CD4-positive, alpha-beta memory T cell (primary cell): Measurements from ENCODE around the gene PLCH2. TPM values are rescaled to one million over a fixed set of nuclear protein-coding genes. Genes with fewer than 3 reads are reported as not detected.

Source experiments
- CTCF ChIA-PET: fragments of 350-600 bp; sonication (Branson Sonifier 250); formaldehyde crosslinking; loops from one replicate; lab custom pipeline; 2021; ENCODE audit warnings: inconsistent platforms; ENCODE audit not compliant: partially characterized antibody; lab: Charles Lee
- POLR2A ChIA-PET: fragments of 350-600 bp; sonication (Branson Sonifier 250); formaldehyde crosslinking; loops from one replicate; lab custom pipeline; 2021; ENCODE audit not compliant: partially characterized antibody; lab: Charles Lee
- DNase-seq, 5 donors: peaks; one replicate each; pipeline versions ENCODE4 v3.0.0 to v3.0.0-alpha.2; 2020 to 2022; ENCODE audit warnings: mixed read lengths in 1 of 5
- H3K27ac ChIP-seq: one replicate; pipeline ENCODE4 v1.7.0; 2013; ENCODE audit warnings: low read depth, low read length
- H3K27me3 ChIP-seq: 2 replicates; pipeline ENCODE4 v1.7.0; 2013; ENCODE audit warnings: mild to moderate bottlenecking, low read length, moderate library complexity; ENCODE audit not compliant: insufficient read depth
- H3K36me3 ChIP-seq: 2 replicates; pipeline ENCODE4 v1.7.0; 2013; ENCODE audit warnings: mild to moderate bottlenecking, low read length, moderate library complexity; ENCODE audit not compliant: insufficient read depth
- H3K4me1 ChIP-seq: 2 replicates; pipeline ENCODE4 v1.7.0; 2013; ENCODE audit warnings: mild to moderate bottlenecking, low read length, moderate library complexity; ENCODE audit not compliant: insufficient read depth
- H3K4me3 ChIP-seq, 2 donors: one replicate each; pipeline ENCODE4 v1.7.0; 2013; ENCODE audit warnings: low read length in 2 of 2, mild to moderate bottlenecking in 1 of 2
- H3K9me3 ChIP-seq, 2 donors: one replicate each; pipeline ENCODE4 v1.7.0; 2013; ENCODE audit warnings: low read length in 2 of 2, control low read depth in 1 of 2; ENCODE audit not compliant: control insufficient read depth in 1 of 2
- H3K27ac Mint-ChIP-seq, 7 donors: one replicate each; pipeline ENCODE4 v1.8.0; 2020 to 2021; ENCODE audit warnings: mixed read lengths in 7 of 7, mild to moderate bottlenecking in 6 of 7, inconsistent platforms in 3 of 7, moderate library complexity in 3 of 7
- H3K27me3 Mint-ChIP-seq, 2 donors: one replicate each; pipeline ENCODE4 v1.8.0; 2020 to 2021; ENCODE audit warnings: mixed read lengths in 2 of 2
- H3K36me3 Mint-ChIP-seq, 2 donors: one replicate each; pipeline ENCODE4 v1.8.0; 2020 to 2021; ENCODE audit warnings: mixed read lengths in 2 of 2, inconsistent platforms in 1 of 2, mild to moderate bottlenecking in 1 of 2
- H3K4me1 Mint-ChIP-seq, 4 donors: one replicate each; pipeline ENCODE4 v1.8.0; 2020 to 2021; ENCODE audit warnings: mixed read lengths in 4 of 4, mild to moderate bottlenecking in 1 of 4
- H3K4me3 Mint-ChIP-seq, 8 donors: one replicate each; pipeline ENCODE4 v1.8.0; 2020 to 2021; ENCODE audit warnings: mixed read lengths in 8 of 8, mild to moderate bottlenecking in 7 of 8, moderate library complexity in 6 of 8, inconsistent platforms in 3 of 8
- H3K9me3 Mint-ChIP-seq, 8 donors: one replicate each; pipeline ENCODE4 v1.8.0; 2020 to 2021; ENCODE audit warnings: mixed read lengths in 8 of 8, mild to moderate bottlenecking in 5 of 8, inconsistent platforms in 3 of 8, moderate library complexity in 1 of 8
- intact Hi-C: fragments of 100-400 bp; cut with micrococcal nuclease; formaldehyde crosslinking; loops from one replicate; pipeline ENCODE4 v1.15.1; 2023
- polyA plus RNA-seq, 2 donors: library from polyadenylated mRNA; unstranded; fragments of 300-500 nt; fragmentation: Illumina TruSeq; gene quantifications; one replicate each; pipeline ENCODE4 v1.2.3, GENCODE V29; 2021
- total RNA-seq, 2 experiments: library from RNA; stranded (reverse); gene quantifications; one replicate each; pipeline ENCODE4 v1.2.3, GENCODE V29; 2021

PLCH2 gene
- total and polyA plus RNA-seq, 4 experiments from 2014 or later, result 2.0 to 31.6 (median 26.6) TPM; not detected in 1

- peaks cover 6 to 33% (median 15%) of the 10 kb centered on the region in 4 donors for H3K4me1 Mint-ChIP-seq
Measured at GRCh38 chr1:2544093-2544874, 68.2 kb downstream of the PLCH2 start.

GRCh38 chr1:2544875-2545640 lies 69.0 kb downstream of the PLCH2 start:
- DNase-seq, result no peak
- peaks cover 0 to 2% of the 10 kb centered on the region in 2 donors for H3K36me3 Mint-ChIP-seq
- peak overlapping the region in 2 of 8 donors; percentile 20 to 21 for H3K4me3 Mint-ChIP-seq
- intact Hi-C loops, result loop anchor here (5.0 to 10.0 kb wide), 2 partner anchors 240 to 297 kb away; no protein-coding TSS in a partner anchor
- H3K27me3 Mint-ChIP-seq, result peaks cover 0 to 1% of the 10 kb centered on the region in 2 donors
- Histone ChIP-seq H3K4me3 (no peak overlapping the region), H3K9me3 (no peaks in the 10 kb centered on the region), H3K27ac (peak overlapping the region; percentile 56), H3K36me3 (no peaks in the 10 kb centered on the region), H3K4me1 (peaks cover 49% of the 10 kb centered on the region), H3K27me3 (no peaks in the 10 kb centered on the region)
- POLR2A ChIA-PET, result interaction anchor here (0.6 to 10.5 kb wide), 13 partner anchors 12 to 952 kb away, joined by 3 to 367 read pairs (median 7); partner anchors contain the start of genes FAAP20, HES5, MORN1 and PANK4
- CTCF ChIA-PET, result interaction anchor here (0.9 to 3.8 kb wide), 3 partner anchors 21 to 129 kb away, joined by 5 to 85 read pairs (median 13); no protein-coding TSS in a partner anchor
- H3K27ac Mint-ChIP-seq, result peak overlapping the region in 5 of 7 donors; percentile 9 to 99 (median 57)
- peaks cover 8 to 37% (median 20%) of the 10 kb centered on the region in 4 donors for H3K4me1 Mint-ChIP-seq
- peaks cover 0 to 2% (median 0%) of the 10 kb centered on the region in 8 donors for H3K9me3 Mint-ChIP-seq

More at GRCh38 chr1:2544093-2544874, 68.2 kb downstream of the PLCH2 start:
- H3K27ac ChIP-seq, result no peak overlapping the region
- no peaks in the 10 kb centered on the region for H3K36me3 ChIP-seq
- H3K27me3 ChIP-seq, result no peaks in the 10 kb centered on the region
- H3K4me3 ChIP-seq, result no peak overlapping the region
- H3K27me3 Mint-ChIP-seq, result peaks cover 0 to 1% of the 10 kb centered on the region in 2 donors
- H3K9me3 Mint-ChIP-seq, result no peaks in the 10 kb centered on the region
- CTCF ChIA-PET, result interaction anchor here (2.8 kb wide), 1 partner anchor 20 kb away, joined by 13 read pairs; no protein-coding TSS in a partner anchor
- DNase-seq, result no peak
- H3K27ac Mint-ChIP-seq, result peak overlapping the region in 4 of 7 donors; percentile 53 to 99 (median 64)
- peaks cover 42% of the 10 kb centered on the region for H3K4me1 ChIP-seq
- intact Hi-C loops, result loop anchor here (10.0 kb wide), 1 partner anchor 239 kb away; no protein-coding TSS in a partner anchor
- no peaks in the 10 kb centered on the region for H3K9me3 ChIP-seq
- peak overlapping the region in 1 of 8 donors; percentile 68 for H3K4me3 Mint-ChIP-seq
- peaks cover 0 to 2% of the 10 kb centered on the region in 2 donors for H3K36me3 Mint-ChIP-seq
- POLR2A ChIA-PET, result interaction anchor here (1.6 to 10.5 kb wide), 4 partner anchors 13 to 128 kb away, joined by 3 to 367 read pairs (median 110); partner anchors contain the start of genes HES5, PANK4 and TNFRSF14

DNA sequence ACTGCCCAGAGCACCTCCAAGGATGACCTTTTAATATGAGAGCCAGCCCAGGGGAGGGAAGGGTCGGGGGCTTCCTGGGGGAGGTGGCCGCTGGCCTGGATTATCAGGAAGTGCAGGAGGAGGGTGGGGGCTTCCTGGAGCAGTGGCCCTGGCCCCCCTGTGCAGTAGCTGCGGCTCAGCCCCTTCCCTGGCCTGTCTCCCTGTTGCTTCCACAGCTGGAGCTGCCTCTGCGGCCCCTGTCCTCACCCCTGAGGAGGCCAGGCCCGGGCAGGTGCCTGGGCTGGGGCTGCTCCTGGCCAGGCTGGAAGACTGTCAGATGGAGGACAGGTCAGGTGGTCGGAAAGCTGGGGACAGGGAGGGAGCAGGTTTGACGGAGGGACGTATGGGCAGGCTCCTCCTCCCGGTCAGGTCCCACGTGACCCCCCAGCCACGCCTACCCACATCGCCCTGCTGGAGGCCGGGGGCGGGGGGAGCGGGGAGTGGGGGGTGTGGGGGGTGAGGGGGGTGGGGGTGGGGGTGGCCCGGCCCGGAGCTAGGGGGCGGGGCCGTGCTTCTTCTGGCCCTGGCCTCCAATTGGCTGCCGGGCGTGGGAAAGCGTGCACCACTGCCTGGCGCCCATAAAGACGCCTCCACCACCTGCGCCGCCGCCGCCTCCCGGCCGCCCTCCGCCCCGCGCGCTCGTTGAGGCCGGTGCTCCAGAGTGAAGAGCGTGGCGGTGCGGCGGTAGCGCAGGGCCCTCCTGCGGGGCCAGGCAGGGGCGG lies 69.8 kb downstream of the PLCH2 start:
- Histone ChIP-seq H3K9me3 (no peaks in the 10 kb centered on the region), H3K36me3 (no peaks in the 10 kb centered on the region), H3K4me3 (peak overlapping the region; percentile 78 to 80), H3K27ac (peak overlapping the region; percentile 98), H3K4me1 (peaks cover 48% of the 10 kb centered on the region), H3K27me3 (no peaks in the 10 kb centered on the region)
- H3K9me3 Mint-ChIP-seq, result peaks cover 0 to 2% (median 0%) of the 10 kb centered on the region in 8 donors
- peaks cover 0 to 1% of the 10 kb centered on the region in 2 donors for H3K27me3 Mint-ChIP-seq
- POLR2A ChIA-PET, result interaction anchor here (0.6 to 10.5 kb wide), 17 partner anchors 11 to 953 kb away, joined by 3 to 367 read pairs (median 7); partner anchors contain the start of genes FAAP20, HES5, MORN1 and PANK4
- CTCF ChIA-PET, result interaction anchor here (0.8 to 3.8 kb wide), 6 partner anchors 11 to 133 kb away, joined by 3 to 85 read pairs (median 9); partner anchors contain the start of gene PEX10
- H3K27ac Mint-ChIP-seq, result peak overlapping the region in 6 of 7 donors; percentile 9 to 99 (median 97)
- H3K36me3 Mint-ChIP-seq, result peaks cover 0 to 2% of the 10 kb centered on the region in 2 donors
- H3K4me1 Mint-ChIP-seq, result peaks cover 8 to 39% (median 20%) of the 10 kb centered on the region in 4 donors
- intact Hi-C loops, result loop anchor here (1.0 to 10.0 kb wide), 4 partner anchors 241 to 413 kb away; no protein-coding TSS in a partner anchor
- peak; percentile 89 to 92 (median 90) for DNase-seq
- H3K4me3 Mint-ChIP-seq, result peak overlapping the region; percentile 43 to 97 (median 92)

DNA sequence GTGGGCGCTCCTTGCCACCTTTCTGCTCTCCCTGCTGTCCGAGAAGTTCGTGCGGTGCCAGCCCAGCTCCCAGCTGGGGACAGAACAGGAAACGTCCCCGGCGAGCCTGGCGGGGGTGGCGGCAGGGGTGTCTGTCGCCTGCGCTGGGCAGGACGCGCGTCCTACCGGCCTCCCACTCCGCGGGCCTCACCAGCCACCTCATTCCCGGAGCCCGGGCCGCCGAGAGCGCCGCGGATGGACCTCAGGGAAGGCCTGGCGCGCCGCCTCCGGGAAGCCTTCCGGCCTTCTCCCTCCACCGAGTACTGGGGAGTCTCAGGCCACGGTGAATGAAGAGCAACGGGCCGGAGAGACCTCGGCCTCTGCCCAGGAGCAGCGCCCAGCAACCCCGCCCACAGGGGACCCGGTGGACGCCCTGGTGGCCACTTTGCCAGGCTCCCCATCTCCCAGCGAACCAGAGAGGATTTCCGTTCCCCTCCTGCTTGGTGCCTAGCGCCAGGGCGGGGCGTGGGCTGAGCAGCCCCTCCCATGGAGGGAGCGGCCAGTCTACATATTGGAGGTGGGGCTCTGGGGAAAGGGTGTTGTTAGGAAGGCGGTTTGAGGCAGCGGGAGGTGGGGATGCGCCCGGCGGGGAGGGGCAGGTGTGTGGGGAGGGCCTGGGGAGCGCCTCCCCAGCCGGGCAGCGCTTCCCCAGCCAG lies 70.6 kb downstream of the PLCH2 start:
- peaks cover 7 to 36% (median 22%) of the 10 kb centered on the region in 4 donors for H3K4me1 Mint-ChIP-seq
- POLR2A ChIA-PET, result interaction anchor here (0.7 to 10.5 kb wide), 25 partner anchors 10 to 413 kb away, joined by 3 to 367 read pairs (median 7); partner anchors contain the start of genes FAAP20, HES5, MORN1 and PANK4
- intact Hi-C loops, result loop anchor here (1.0 to 10.0 kb wide), 5 partner anchors 20 to 413 kb away; partner anchors contain the start of gene PANK4

DNA sequence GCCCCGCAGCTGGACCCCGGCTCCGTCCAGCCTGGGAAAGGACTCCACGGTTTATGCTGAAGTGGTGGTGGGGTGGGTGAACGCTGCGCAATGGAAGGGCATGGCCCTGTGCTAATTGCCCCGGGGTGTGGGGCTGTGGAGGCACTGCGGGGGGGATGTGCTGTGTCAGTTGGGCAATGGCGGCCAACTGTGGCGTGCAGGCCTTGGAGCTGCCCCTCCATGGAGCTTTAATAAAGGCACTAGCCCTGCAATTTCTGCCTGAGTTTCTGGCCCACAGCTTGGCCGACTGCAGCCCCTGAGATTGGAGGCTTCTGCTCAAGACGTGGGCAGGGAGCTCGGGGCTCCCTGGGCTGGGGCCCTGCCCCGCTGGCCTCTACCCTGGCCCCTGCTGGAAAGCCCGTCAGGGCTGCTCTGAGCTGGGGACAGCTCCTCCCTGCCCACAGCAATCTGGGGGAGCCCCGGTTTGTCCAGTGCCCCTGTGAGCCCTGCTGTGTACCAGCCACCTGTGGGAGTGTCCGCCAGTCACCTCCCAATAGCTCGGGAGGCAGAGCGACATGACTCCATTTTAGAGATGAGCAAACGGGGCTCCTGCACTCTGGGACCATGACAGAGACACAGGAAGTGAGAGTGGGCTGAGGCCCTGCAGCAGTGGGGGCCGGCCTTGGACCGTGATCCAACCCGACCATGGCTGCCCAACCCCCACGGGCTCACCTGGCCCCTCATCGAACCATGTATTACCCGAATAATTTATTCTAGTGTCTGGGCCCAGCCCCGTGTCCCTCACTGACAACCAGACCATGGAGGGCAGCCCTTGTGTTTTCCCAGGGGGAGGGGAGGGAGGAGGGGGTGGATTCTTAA lies 71.3 kb downstream of the PLCH2 start:
- no peaks in the 10 kb centered on the region for H3K36me3 ChIP-seq
- H3K27ac Mint-ChIP-seq, result peak overlapping the region; percentile 96 to 99 (median 97)
- intact Hi-C loops, result loop anchor here (1.0 to 10.0 kb wide), 9 partner anchors 9 to 352 kb away; partner anchors contain the start of genes MORN1, PANK4, PRXL2B and RER1
- H3K27ac ChIP-seq, result peak overlapping the region; percentile 98
- no peaks in the 10 kb centered on the region for H3K27me3 Mint-ChIP-seq
- CTCF ChIA-PET, result interaction anchor here (0.5 to 3.8 kb wide), 15 partner anchors 9 to 352 kb away, joined by 3 to 85 read pairs (median 8); partner anchors contain the start of genes FAAP20, MORN1, PANK4 and PEX10
- peak overlapping the region; percentile 78 to 80 for H3K4me3 ChIP-seq
- DNase-seq, result peak; percentile 44 to 64 (median 51)
- peaks cover 43% of the 10 kb centered on the region for H3K4me1 ChIP-seq
- H3K4me1 Mint-ChIP-seq, result peaks cover 7 to 35% (median 20%) of the 10 kb centered on the region in 4 donors
- H3K9me3 Mint-ChIP-seq, result peaks cover 0 to 2% (median 0%) of the 10 kb centered on the region in 8 donors
- H3K4me3 Mint-ChIP-seq, result peak overlapping the region; percentile 91 to 97 (median 92)
- peaks cover 0 to 2% of the 10 kb centered on the region in 2 donors for H3K36me3 Mint-ChIP-seq
- POLR2A ChIA-PET, result interaction anchor here (0.7 to 10.5 kb wide), 30 partner anchors 8 to 932 kb away, joined by 3 to 367 read pairs (median 4); partner anchors contain the start of genes FAAP20, HES5, MIB2 and MORN1
- no peaks in the 10 kb centered on the region for H3K9me3 ChIP-seq
- H3K27me3 ChIP-seq, result no peaks in the 10 kb centered on the region

More for the DNA sequence above, 70.6 kb downstream of the PLCH2 start:
- peak; percentile 81 to 94 (median 88) for DNase-seq
- H3K27me3 ChIP-seq, result no peaks in the 10 kb centered on the region
- Mint-ChIP-seq H3K27ac (peak overlapping the region; percentile 96 to 99 (median 97)), H3K36me3 (peaks cover 0 to 2% of the 10 kb centered on the region in 2 donors), H3K4me3 (peak overlapping the region; percentile 91 to 97 (median 92)), H3K27me3 (no peaks in the 10 kb centered on the region), H3K9me3 (peaks cover 0 to 2% (median 0%) of the 10 kb centered on the region in 8 donors)
- peak overlapping the region; percentile 98 for H3K27ac ChIP-seq
- CTCF ChIA-PET, result interaction anchor here (0.8 to 3.8 kb wide), 14 partner anchors 10 to 351 kb away, joined by 3 to 85 read pairs (median 14); partner anchors contain the start of genes FAAP20, PANK4, PEX10 and TNFRSF14
- H3K36me3 ChIP-seq, result no peaks in the 10 kb centered on the region
- H3K9me3 ChIP-seq, result no peaks in the 10 kb centered on the region
- H3K4me1 ChIP-seq, result peaks cover 43% of the 10 kb centered on the region
- H3K4me3 ChIP-seq, result peak overlapping the region; percentile 78 to 80
